IPS-15b (cell line): Measurements from ENCODE around the gene OLFM1.

Source experiments
- H3K27me3 ChIP-seq: one replicate; pipeline ENCODE4 v1.6.1; 2013; ENCODE audit warnings: low read length; ENCODE audit not compliant: control insufficient read depth, insufficient read depth
- H3K36me3 ChIP-seq: one replicate; pipeline ENCODE4 v1.6.1; 2013; ENCODE audit warnings: low read length; ENCODE audit not compliant: control insufficient read depth, insufficient read depth
- H3K4me1 ChIP-seq: one replicate; pipeline ENCODE4 v1.6.1; 2013; ENCODE audit warnings: mild to moderate bottlenecking, low read length; ENCODE audit not compliant: control insufficient read depth, insufficient read depth
- H3K4me3 ChIP-seq: one replicate; pipeline ENCODE4 v1.5.1; 2013; ENCODE audit warnings: low read depth, low read length
- H3K9ac ChIP-seq: one replicate; pipeline ENCODE4 v1.6.1; 2013; ENCODE audit warnings: low read depth, mild to moderate bottlenecking, low read length
- H3K9me3 ChIP-seq: one replicate; pipeline ENCODE4 v1.6.1; 2013; ENCODE audit warnings: mild to moderate bottlenecking, low read length; ENCODE audit not compliant: control insufficient read depth, insufficient read depth

The OLFM1 gene

DNA sequence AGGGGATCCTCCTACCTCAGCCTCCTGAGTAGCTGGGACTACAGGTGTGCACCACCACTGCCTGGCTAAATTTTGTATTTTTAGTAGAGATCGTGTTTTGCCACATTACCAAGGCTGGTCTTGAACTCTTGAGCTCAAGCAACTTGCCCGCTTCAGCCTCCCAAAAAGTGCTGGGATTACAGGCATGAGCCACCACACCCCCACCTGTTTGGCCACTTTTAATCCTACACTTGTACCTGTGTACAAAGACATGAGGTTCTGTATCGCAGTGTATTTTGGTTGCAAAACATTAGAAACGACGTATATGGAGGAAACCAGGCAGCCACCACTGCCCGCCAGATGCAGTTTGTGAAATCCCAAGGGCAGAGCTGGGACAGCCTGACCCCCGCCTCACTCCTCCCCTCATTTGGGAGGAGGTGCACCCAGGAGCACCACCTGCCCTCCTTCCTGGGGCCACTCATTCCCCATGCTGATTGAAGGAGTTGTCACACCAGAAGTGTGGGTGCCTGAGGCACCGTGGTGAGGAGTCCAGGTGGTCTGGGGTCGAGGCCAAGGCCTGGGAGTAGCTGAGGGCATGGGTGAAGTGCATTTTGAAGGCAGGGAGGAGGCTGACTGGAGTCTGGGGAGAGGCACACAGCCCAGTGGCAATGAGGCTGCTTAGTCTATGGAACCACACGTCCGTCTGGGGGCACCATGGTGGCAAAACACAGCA lies 39.3 kb upstream of the OLFM1 start:
- Histone ChIP-seq H3K27me3 (no peaks in the 10 kb centered on the region), H3K4me3 (no peak overlapping the region), H3K9ac (no peak overlapping the region), H3K9me3 (no peaks in the 10 kb centered on the region), H3K4me1 (no peaks in the 10 kb centered on the region), H3K36me3 (no peaks in the 10 kb centered on the region)

GRCh38 chr9:135048758-135049444 lies 38.6 kb upstream of the OLFM1 start:
- no peaks in the 10 kb centered on the region for H3K27me3 ChIP-seq
- no peaks in the 10 kb centered on the region for H3K4me1 ChIP-seq
- H3K36me3 ChIP-seq = no peaks in the 10 kb centered on the region
- no peak overlapping the region for H3K4me3 ChIP-seq
- H3K9me3 ChIP-seq = no peaks in the 10 kb centered on the region
- H3K9ac ChIP-seq = no peak overlapping the region

DNA sequence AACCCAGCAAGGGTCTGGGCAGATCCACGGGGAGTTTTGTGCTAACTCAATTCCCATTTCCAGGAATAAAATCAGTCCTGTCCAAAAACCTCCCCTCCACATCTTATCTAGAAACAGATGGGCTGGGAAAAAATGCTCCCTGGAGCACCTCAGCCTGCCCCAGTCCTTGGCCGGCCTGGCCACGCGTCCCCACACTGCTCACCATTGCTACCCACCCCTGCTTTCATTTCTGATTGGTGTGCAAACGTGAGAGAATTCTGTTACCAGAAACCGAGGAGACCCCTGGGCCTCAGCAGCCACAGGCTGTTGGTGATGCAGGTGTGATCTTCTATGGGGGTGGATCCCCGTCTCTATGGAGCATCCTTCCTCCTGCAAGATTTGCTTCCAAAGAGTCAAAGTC lies 38.0 kb upstream of the OLFM1 start:
- no peak overlapping the region for H3K9ac ChIP-seq
- no peaks in the 10 kb centered on the region for H3K9me3 ChIP-seq
- H3K27me3 ChIP-seq = no peaks in the 10 kb centered on the region
- no peaks in the 10 kb centered on the region for H3K36me3 ChIP-seq
- H3K4me1 ChIP-seq = no peaks in the 10 kb centered on the region
- no peak overlapping the region for H3K4me3 ChIP-seq

GRCh38 chr9:135050072-135050990 lies 37.1 kb upstream of the OLFM1 start:
- Histone ChIP-seq H3K9ac (no peak overlapping the region), H3K9me3 (no peaks in the 10 kb centered on the region), H3K27me3 (no peaks in the 10 kb centered on the region), H3K36me3 (no peaks in the 10 kb centered on the region), H3K4me3 (no peak overlapping the region), H3K4me1 (no peaks in the 10 kb centered on the region)

GRCh38 chr9:135051316-135052038 lies 36.0 kb upstream of the OLFM1 start:
- Histone ChIP-seq H3K9me3 (no peaks in the 10 kb centered on the region), H3K27me3 (no peaks in the 10 kb centered on the region), H3K4me3 (no peak overlapping the region), H3K4me1 (no peaks in the 10 kb centered on the region), H3K36me3 (no peaks in the 10 kb centered on the region), H3K9ac (no peak overlapping the region)

DNA sequence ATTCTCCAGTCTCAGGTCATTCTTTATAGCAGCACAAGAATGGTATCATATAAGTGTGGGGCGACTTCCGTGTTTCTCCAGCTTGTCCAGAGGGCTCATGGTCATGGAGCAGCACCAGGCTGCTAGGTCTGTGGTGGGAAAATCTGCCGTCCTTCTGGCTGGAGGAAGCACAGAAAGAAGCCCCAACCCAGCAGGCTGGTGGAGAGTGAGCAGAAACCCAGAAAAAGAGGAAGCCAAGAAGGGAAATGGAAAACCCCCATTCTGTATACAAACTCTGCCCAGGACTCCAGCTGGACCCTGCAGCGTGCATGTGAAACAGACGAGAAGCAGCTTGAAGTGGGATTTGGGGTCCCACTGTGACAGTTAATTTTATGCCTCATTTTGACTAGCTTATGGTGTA lies 34.3 kb upstream of the OLFM1 start:
- Histone ChIP-seq H3K9ac (no peak overlapping the region), H3K27me3 (no peaks in the 10 kb centered on the region), H3K4me1 (no peaks in the 10 kb centered on the region), H3K9me3 (no peaks in the 10 kb centered on the region), H3K36me3 (no peaks in the 10 kb centered on the region), H3K4me3 (no peak overlapping the region)

GRCh38 chr9:135055181-135055580 lies 32.3 kb upstream of the OLFM1 start:
- no peaks in the 10 kb centered on the region for H3K36me3 ChIP-seq
- no peaks in the 10 kb centered on the region for H3K4me1 ChIP-seq
- no peaks in the 10 kb centered on the region for H3K27me3 ChIP-seq
- no peak overlapping the region for H3K4me3 ChIP-seq
- no peaks in the 10 kb centered on the region for H3K9me3 ChIP-seq
- H3K9ac ChIP-seq = no peak overlapping the region

- Histone ChIP-seq H3K9me3 (no peaks in the 10 kb centered on the region), H3K9ac (no peak overlapping the region), H3K27me3 (no peaks in the 10 kb centered on the region), H3K36me3 (no peaks in the 10 kb centered on the region), H3K4me3 (no peak overlapping the region), H3K4me1 (no peaks in the 10 kb centered on the region)
These were observed 30.9 kb upstream of the OLFM1 start for GRCh38 chr9:135056541-135056940.

DNA sequence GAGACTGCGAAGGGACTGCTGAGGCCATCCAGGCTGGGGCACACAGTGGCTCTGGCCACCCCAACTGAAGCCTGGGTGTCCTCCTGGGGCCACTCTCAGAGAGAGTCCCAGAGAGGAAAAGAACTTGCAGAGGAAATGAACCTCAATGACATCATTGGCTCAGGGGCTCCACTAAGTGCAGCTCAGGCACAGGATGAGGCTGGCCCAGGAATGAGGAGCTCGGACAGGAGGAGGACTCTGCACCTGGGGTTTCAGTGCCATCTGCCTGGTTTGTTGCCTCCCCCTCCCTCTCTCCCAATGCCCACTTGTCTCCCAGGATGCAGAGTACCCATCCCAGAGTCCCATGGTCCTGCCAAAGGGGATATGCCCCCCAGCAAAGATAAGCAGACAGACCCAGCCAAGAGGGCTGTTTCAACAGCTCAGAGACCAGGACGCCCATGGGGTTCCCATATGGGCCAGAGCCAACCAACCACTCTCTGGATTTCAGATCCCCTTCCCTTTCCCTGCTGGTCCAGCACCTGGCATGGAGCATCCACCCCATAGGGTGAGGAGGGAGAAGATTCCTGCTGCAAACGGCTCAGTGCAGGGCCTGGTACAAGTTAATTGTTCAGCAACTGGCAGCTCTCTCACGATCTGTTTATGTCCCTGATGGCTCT lies 26.9 kb upstream of the OLFM1 start:
- no peaks in the 10 kb centered on the region for H3K36me3 ChIP-seq
- no peak overlapping the region for H3K4me3 ChIP-seq
- no peaks in the 10 kb centered on the region for H3K4me1 ChIP-seq
- H3K9me3 ChIP-seq = no peaks in the 10 kb centered on the region
- no peaks in the 10 kb centered on the region for H3K27me3 ChIP-seq
- H3K9ac ChIP-seq = no peak overlapping the region

DNA sequence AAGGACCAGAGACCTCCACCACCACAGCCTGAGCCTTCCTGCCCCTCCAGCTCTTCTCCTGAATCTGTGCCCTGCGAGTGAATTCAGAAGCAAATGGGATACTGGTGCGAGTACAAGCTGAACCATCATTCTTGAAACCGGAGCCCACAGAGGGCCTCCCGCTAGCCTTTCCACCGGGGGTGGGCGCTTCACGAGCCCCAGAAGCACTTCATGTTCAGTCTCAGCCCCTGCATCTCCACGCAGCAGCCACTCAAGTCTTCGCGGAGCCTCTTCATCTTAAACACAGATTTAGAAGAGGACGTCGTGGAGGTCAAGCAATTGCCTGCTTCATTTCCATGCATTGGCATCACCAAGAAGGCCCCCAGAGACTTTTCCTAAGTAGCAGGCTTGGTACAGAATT lies 26.0 kb upstream of the OLFM1 start:
- Histone ChIP-seq H3K9me3 (no peaks in the 10 kb centered on the region), H3K36me3 (no peaks in the 10 kb centered on the region), H3K4me3 (no peak overlapping the region), H3K9ac (no peak overlapping the region), H3K27me3 (no peaks in the 10 kb centered on the region), H3K4me1 (no peaks in the 10 kb centered on the region)

DNA sequence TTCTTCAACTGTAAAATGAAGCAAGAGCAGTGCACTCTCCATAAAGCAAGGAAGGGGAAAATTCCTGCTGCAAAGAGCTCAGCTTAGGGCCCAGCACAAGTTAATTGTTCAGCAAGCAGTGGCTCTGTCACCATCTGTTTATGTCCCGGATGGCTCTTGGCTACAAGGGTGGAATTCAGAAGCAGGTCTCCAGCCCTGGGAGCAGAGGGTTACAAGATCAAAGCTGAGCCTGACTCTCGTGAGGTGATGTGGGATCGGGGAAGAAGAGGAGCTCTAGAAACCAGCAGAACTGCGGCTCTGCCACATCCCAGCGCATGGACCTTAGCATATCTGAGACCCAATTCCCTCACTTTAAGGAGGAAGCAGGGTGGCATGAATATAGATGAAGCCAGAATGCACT lies 25.2 kb upstream of the OLFM1 start:
- no peaks in the 10 kb centered on the region for H3K4me1 ChIP-seq
- H3K4me3 ChIP-seq = no peak overlapping the region
- no peak overlapping the region for H3K9ac ChIP-seq
- H3K36me3 ChIP-seq = no peaks in the 10 kb centered on the region
- H3K27me3 ChIP-seq = no peaks in the 10 kb centered on the region
- H3K9me3 ChIP-seq = no peaks in the 10 kb centered on the region
